ENCODE measurements around the gene ACLY.

ACLY gene

DNA sequence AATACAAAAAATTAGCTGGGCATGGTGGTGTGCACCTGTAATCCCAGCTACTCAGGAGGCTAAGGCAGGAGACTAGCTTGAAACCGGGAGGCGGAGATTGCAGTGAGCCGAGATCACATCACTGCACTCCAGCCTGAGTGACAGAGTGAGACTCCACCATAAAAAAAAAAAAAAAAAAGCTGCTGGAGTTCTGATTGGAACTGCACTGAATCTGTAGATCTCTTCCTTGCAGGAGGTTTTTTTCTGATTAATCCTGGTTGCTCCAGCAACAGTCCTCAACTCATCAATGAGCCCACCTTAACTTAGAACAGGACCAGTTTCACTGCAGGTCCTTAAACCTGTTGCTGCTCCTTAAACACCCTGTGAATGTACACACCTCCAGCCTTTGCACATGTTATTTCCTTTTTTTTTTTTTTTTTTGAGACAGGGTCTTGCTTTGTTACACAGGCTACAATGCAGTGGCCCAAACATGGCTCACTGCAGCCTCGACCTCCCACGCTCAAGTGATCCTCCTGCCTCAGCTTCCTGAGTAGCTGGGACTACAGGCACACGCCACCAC, 10.0 kb upstream of the ACLY start:
- TF ChIP-seq GATA2 (IDR thresholded peaks at IDR 0.05; ENCODE audit: low read depth, low read length) (no peak), GATA3 (IDR thresholded peaks at IDR 0.05; ENCODE audit: low read depth, low read length) (no peak)

DNA sequence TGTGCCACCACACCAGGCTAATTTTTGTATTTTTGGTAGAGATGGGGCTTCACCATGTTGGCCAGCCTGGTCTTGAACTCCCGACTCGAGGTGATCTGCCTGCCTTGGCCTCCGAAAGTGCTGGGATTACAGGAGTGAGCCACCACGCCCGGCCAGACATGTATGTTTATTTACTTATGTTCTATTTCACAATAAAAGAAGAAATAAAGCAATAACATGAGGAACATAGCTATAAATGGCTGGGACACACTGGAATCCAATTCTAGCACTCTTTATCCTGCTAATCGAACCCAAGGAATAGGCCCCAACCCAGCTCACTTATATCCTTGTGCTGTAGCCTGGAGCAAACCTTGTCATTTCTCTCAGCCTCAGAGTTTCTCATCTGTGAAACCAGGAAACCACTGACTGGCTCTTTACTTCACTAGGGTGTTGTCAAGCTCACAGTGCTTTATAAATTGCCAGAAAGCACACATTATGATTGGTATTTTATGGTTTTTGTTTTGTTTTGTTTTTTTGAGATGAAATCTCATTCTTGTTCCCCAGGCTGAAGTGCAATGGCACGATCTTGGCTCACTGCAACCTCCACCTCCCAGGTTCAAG, 7.3 kb upstream of the ACLY start:
- TF ChIP-seq GATA3 (IDR thresholded peaks at IDR 0.05; ENCODE audit: low read depth, low read length) = no peak
- TF ChIP-seq GATA2 (IDR thresholded peaks at IDR 0.05; ENCODE audit: low read depth, low read length) = no peak

DNA sequence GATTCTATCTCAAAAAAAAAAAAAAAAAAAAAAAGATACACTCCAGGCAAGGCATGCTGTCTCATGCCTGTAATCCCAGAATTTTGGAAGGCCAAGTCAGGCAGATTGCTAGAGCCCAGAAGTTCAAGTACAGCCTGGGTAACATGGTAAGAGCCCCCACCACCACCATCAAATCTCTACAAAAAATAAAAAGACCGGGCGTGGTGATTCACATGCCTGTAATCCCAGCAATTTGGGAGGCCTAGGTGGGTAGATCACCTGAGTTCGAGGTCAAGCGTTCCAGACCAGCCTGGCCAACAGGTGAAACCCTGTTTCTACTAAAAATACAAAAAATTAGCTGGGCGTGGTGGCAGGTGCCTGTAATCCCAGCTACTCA, 1.8 kb upstream of the ACLY start:
- no peak for TF ChIP-seq GATA3 (IDR thresholded peaks at IDR 0.05; ENCODE audit: low read depth, low read length)

DNA sequence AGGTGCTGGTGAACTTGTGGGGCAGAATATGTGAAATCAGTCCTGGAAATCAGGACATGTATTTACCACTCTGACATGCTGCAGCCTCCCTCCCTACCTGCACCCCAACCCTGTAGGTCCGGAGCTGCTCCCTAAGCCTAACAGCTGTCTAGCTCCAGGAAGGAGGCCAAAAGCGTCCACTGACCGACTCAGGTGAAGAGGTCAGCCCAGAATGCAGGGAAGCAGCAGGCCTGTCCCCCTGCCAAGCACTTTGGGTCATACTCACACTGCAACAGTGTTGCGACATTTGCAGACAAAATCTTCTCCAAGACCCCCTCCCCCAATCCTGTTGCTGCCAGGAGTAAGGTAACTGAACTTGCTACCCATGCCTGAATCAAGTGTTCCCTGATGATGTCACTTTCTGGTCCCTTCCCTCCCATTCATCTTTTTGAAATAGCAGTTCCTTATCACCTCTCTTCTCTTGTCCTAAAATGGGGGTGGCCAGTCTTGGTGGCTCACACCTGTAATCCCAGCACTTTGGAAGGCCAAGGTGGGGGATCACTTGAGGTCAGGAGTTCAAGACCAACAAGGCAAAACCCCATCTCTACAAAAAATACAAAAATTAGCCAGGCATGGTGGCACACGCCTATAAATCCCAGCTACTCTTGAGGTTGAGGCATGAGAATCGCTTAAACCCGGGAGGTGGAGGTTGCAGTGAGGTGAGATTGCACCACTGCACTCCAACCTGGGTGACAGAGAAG, 1.3 kb upstream of the ACLY start:
- TF ChIP-seq GATA3 (IDR thresholded peaks at IDR 0.05; ENCODE audit: low read depth, low read length) = no peak
- TF ChIP-seq GATA2 (IDR thresholded peaks at IDR 0.05; ENCODE audit: low read depth, low read length) = no peak

DNA sequence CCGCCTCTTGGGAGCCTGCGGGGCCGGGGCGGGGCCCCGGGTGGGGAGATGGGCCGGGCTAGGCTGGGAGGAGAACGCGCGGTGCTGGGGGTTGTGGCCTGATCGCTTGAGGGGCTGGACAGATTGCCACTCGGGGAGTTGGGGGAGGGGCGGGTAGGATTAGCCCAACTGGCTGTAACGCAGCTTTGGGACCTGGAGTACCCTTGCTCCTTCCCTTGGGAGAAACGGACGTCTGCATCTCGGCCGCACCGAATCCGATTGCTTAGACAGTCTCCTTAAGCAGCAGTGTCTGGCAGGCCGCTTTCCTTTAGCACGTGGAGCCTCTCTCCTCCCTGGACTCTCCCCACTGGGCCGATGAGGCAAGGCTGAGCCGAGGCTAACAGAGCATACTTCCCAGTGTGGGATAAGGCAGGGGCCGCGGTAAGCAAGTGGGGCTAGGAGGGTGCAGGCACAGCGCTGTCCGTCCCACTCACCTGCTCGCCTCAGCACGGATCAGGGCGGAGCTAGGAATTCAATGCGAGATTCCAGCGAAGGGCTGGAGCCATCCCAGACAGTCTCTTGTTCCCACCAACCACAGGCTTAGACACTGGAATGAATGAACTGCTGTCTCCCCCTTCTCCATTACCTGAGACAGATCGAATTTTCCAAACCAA, 540 bp upstream of the ACLY start:
- TF ChIP-seq GATA3 (IDR thresholded peaks at IDR 0.05; ENCODE audit: low read depth, low read length) (no peak), GATA2 (IDR thresholded peaks at IDR 0.05; ENCODE audit: low read depth, low read length) (no peak)

DNA sequence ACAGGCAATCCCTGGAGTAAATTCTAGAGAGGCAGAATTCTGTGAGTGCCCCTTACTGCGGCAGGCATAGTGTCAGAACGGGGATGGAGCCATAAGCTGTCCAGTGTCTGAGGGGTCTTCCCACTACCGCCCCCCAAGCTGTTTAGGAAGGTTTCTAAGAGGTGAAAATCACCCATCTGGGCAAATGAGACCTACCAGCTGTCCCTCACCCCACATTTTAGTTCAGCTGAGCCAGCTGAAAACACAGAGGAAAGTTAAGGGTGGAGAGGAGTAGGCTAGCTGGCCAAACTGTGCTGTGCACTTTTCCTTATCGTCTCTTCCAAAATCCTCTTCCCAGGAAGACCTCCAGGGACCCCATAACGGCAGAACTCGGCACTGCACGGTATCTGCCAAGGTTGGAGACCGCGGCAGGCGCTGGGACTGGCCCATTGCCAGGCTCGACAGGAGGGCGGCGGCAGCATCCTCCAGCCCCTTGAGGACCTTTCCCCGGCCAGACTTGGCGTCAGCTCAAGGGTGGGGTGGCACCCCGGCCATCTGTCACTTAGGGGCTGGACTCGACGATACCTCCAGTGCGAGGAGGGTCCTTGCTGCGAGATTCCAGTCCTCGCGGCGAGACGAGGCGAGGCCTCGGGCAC, 955 bp downstream of the ACLY start:
- TF ChIP-seq GATA3 (IDR thresholded peaks at IDR 0.05; ENCODE audit: low read depth, low read length) = no peak
- TF ChIP-seq GATA2 (IDR thresholded peaks at IDR 0.05; ENCODE audit: low read depth, low read length) = no peak

DNA sequence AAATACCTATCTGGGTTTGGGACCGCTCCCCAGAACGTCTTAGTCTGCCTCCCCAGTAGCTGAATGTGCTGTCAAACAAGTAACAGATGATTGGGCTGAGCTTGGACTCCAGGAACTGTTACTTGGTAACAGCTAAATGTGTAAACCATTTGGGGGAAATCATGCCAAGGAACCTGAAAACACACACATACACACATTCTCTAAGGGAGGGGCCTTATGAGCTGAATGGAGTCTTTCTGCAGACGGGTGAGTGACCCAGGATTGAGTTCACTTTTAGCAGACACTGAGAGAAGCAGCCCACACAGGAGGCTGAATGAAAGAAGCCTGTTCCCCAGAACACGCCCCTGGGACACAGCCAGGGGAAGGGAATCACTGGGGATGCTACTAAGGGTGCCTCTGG, 1.6 kb downstream of the ACLY start:
- TF ChIP-seq GATA3 (IDR thresholded peaks at IDR 0.05; ENCODE audit: low read depth, low read length) (no peak), GATA2 (IDR thresholded peaks at IDR 0.05; ENCODE audit: low read depth, low read length) (no peak)

DNA sequence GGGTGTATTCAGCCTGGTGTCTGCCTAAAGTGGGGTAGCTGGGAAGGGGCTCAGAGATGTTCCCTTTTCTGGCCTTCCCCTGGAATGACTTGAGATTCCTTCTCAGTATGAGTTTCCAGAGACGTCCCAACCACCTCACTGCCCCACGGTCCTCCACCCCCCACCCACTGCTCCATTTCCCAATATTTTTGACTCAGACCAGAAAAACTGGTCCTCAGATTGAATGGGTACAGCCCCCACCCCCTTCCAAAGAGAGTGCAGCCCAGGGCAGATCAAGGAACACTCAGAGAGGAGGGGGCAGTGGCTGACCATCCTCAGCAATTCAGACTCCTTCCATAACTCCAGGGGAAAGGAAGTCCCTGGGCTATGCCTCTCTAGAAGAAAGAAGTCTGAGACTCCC, 3.2 kb downstream of the ACLY start:
- TF ChIP-seq GATA3 (IDR thresholded peaks at IDR 0.05; ENCODE audit: low read depth, low read length) (no peak), GATA2 (IDR thresholded peaks at IDR 0.05; ENCODE audit: low read depth, low read length) (no peak)

DNA sequence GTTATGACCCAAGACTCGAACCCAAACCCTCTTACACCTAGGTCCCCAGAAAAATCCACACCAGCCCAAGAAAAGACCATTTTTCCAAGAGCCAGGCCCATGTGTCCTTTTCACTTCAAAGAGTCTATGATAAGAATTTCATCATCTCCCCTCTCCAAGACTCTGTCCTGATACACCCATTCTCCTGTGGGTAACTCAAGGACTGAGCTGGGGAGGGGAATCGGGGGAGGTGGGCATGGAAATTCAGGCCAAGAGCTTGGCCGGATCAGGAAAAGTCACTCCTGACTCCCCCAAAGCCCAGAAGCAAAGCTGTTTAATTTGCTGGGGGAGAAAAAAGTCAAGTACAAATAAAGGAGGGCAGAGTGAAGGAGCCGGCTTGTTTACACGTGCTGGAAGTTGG, 3.7 kb downstream of the ACLY start:
- no peak for TF ChIP-seq GATA3 (IDR thresholded peaks at IDR 0.05; ENCODE audit: low read depth, low read length)
- no peak for TF ChIP-seq GATA2 (IDR thresholded peaks at IDR 0.05; ENCODE audit: low read depth, low read length)

DNA sequence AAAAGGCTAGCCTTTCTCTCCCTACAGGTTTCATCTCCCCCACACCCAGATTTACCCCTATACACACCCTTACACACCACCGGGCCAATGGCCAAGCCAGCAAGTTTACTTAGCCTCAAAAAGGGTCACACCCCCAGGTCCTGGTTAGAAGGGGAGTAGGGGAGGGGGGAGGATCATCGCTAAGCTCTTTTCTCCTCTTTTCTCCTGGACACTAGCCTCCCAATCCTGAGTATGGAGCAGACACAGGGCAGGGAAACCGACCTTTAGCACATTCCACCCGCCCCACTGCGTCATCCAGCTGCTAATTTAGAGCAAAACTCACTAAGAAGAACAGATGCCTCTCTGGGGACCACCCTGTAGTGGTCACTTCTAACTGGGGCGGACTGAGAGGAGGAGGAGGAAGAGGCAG, 4.4 kb downstream of the ACLY start:
- TF ChIP-seq GATA3 (IDR thresholded peaks at IDR 0.05; ENCODE audit: low read depth, low read length) = no peak
- no peak for TF ChIP-seq GATA2 (IDR thresholded peaks at IDR 0.05; ENCODE audit: low read depth, low read length)

DNA sequence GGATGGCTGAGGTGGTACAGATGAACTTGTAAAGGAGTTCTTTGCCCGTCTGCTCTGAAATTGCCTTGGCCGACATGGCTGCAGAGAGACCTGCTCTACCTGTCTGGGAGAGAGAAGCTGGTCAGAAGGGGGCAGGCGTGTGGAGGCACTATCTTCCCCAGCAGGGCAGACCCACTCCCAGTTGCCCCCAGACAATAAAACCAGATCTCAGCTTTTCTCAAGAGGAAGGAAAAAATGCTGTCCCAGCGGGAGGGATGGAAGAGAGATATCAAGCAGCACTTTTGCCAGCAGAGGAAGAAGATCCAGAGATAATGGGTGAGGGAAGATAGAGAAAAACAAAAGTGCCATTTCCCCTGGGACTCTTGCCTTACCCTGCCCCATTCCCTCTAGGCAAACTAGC, 5.0 kb downstream of the ACLY start:
- no peak for TF ChIP-seq GATA2 (IDR thresholded peaks at IDR 0.05; ENCODE audit: low read depth, low read length)
- no peak for TF ChIP-seq GATA3 (IDR thresholded peaks at IDR 0.05; ENCODE audit: low read depth, low read length)

DNA sequence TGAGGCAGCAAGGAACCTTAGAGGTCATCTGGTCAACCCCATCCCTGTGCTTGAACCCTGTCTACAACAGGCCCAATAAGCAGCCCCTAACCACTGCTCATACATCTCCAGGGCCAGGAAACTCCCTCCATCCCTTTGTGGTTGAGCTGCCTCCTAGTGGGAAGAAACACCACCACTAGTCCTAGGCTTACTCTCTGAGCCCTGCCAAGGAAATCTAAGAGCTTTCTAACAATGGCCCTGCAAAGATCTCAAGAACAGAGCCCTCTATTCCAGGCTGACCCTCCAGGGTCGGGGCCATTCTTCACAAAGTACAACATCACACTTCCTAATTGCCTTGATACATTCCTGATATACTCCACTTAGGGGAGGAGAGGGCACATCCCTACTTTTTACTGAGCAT, 5.8 kb downstream of the ACLY start:
- TF ChIP-seq GATA3 (IDR thresholded peaks at IDR 0.05; ENCODE audit: low read depth, low read length) (no peak), GATA2 (IDR thresholded peaks at IDR 0.05; ENCODE audit: low read depth, low read length) (no peak)

DNA sequence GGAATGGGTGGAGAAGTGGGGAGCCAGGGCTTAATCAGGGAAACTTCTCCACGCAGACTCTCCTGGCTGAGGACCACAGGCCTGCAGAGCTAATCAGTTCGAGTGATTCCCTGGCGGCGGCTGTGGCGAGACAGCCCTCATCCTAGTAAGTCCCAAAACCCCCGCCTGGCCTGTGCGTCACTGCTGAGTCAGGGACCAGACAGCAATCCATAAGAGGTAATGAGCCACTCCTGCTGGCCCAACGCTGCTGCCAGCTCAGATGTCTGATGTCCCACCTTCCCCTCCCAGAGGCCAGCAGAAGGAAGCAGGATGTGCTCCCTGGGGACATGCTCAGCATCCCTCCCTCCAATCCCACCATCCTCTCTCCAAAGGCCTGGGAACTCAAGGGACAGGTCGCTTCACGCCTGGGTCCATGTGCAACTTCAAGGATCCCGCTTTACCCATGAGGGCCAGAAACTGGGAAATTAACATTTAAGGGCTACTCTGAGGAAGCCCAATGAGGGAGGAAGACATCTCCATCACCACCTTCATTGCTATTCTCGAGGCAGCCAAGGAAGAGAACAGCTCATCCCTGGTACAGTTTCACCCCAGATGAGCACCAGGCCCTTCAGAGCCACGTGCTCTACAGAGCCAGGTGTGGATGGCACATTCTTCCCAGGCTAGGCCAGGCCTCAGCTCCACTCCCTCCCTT, 7.9 kb downstream of the ACLY start:
- TF ChIP-seq GATA3 (IDR thresholded peaks at IDR 0.05; ENCODE audit: low read depth, low read length) (no peak), GATA2 (IDR thresholded peaks at IDR 0.05; ENCODE audit: low read depth, low read length) (no peak)

DNA sequence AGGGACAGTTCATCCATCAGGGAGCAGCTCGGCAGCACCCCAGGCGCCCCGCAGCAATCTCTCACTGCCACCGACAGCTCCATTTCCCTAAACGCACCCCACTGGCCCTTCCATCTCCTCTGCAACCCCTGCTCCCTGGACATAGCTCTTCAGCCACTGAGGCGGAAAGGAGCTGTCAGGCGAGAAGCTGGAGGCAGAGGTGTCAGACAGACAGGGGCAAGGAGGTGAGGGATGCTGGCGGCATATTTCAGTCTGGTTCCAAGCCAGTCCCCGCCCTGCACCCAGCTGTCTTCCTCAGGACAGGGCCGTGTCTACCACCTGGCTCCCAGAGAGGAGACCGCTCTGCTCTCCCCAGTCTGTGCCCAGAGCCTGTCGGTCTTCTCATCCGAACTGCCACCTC, 9.7 kb downstream of the ACLY start:
- TF ChIP-seq GATA2 (IDR thresholded peaks at IDR 0.05; ENCODE audit: low read depth, low read length) (no peak), GATA3 (IDR thresholded peaks at IDR 0.05; ENCODE audit: low read depth, low read length) (no peak)

All from SH-SY5Y (cell line).